ENCODE measurements around the gene PYGB.
"Not testable (repeated sequence)": the region's sequence is repeated elsewhere in the genome, so short reads cannot be mapped to it uniquely, and the experiment has no call there.

Gene PYGB

DNA sequence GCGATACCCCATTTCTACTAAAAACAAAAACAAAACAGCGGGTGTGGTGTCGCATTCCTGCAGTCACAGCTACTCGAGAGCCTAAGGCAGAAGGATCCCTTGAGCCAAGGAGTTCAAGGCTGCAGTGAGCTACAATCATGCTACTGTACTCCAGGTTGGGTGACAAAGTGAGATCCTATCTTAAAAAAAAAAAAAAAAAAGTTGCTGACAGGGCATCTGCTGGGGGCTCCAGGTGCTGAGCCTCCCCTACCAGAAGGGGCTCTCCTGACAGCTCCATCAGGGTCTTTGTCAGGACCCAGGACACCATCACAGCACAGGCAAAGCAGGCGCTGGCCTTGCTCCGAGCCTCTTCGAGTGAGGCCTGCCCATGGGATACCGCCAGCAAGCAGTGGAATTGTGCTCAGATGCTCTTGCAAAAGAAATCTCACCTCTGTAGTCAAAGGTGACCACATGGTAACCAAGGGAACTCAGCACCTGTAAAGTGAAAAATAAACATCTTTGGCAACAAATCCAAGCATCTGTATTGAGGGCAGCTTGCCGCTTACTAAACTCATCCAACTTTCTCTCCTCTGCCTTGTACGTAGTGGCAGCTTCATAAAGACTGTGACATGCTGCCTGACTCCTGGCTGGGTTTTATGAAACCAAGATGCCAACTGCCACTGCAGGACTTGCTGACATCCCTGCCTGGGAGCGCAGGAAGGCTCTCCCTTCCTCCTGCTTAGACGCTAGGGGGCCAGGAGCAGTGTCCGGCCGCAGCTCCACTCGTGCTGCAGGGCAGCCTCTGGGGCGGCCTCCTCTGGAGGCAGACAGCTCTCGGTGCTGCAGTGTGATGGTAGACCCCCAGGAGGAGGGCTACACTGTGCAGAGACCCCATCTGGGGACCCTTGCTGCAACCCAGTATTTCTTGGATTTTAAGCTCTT lies 66.9 kb downstream of the PYGB start:
- no peak for DNase-seq (ENCODE audit: low spot score)

DNA sequence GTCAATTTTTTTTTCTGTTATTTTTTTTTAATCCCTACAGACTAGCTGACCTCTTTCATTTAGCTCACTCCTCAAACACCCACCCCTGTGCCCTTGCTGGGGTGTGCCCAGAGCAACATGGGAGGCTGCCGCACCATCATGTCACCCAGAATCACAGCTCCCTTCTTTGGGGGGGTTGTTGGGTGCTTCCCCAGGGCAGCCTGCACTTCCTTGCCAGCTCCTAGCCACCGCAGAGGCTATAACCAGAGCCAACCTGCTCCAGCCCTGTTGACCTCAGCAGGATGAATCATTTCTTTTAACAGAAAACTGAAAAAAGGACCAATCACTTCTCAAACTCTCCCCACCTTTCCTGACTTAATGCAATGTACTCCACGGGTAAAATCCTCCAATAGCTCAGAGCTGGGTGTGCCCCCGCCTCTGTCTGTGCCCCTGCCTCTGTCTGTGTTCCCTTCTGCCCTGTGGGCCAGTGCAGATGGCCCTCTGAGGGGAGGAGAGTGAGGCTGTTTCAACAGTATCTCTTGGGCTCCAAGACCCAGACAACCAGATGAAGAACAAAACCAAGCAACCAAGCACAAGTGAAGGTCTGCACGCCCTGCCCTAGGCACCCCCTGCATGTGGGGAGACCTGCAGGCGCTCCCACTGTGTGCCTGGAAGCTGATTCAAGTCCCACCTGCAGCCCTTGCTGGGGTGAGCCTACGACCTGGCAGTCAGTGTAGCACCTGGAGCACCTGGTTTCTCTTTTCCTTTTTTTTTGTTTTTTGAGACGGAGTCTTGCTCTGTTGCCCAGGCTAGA lies 67.7 kb downstream of the PYGB start:
- peak; percentile 39 for DNase-seq (ENCODE audit: low spot score)

DNA sequence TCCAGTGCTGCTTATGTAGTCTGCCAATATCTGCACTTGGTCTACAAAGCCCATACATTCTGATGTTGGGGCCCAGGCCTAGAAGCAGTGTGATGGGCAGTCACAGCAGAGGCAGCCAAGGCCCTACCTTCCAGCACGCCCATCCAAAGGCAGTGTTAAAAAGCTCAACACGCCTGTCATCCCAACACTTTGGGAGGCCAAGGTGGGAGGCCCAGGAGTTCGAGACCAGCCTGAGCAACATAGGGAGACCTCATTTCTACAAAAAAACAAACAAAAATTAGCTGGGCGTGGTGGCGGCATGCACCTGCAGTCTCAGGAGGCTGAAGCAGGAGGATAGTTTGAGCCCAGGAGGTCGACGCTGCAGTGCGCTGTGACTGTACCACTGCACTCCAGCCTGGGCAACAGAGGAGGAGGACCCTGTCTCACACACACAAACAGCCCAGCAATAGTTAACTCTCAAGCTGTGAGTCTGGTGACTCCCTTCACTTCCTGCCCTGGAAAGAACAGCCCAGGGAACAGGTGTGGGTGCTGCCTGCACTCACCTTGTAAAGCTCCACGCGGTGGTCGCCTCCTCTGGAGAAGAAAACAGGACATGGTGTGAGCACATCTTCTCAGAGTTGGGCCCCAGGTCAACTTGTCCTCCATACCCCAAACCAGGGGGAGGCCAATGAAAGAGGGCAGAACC lies 68.8 kb downstream of the PYGB start:
- no peak for DNase-seq (ENCODE audit: low spot score)

- DNase-seq (ENCODE audit: low spot score) = no peak
Observed at GRCh38 chr20:25317351-25318075, 69.6 kb downstream of the PYGB start.

GRCh38 chr20:25318471-25319240 lies 70.8 kb downstream of the PYGB start:
- DNase-seq (ENCODE audit: low spot score) = no peak

DNA sequence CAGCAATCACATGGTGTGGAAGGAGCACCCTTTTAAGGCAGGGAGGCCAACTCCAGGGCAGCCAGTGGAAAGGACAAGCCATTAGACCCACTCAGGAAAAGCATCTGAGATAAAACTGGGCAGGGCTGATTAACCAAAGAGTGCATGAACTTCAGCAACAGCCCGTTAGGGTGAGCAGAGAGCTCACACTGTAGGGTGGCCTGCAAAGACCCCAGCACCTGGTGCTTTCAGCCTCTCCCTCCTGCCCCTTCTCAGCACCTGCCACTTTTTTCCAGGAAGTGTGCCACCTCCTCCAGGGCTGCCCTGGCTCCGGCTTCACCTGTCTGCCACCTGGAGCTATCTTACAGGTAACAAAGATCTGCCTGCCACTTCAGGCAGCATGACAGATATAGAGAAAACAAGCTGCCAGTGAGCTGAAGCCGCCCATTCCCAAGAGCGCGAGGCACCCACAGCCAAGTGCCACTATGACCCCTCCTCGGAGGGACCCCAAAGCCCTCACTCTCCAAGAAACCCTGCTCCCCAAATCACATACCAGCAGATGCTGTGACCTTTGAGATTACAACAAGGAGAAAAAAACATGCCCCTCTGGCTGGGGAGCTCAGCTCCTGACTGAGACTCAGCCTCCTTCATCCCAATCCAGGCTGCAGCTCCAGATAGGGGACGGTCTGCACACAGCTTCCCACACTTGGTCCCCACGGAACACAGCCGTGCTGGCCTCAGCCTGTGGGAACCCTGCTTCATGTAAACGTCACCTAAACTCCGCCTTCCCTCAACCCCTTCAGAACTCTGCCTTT lies 71.6 kb downstream of the PYGB start:
- no peak for DNase-seq (ENCODE audit: low spot score)

- no peak for DNase-seq (ENCODE audit: low spot score)
Observed at GRCh38 chr20:25320035-25320800, 72.3 kb downstream of the PYGB start.

- no peak for DNase-seq (ENCODE audit: low spot score)
Observed at GRCh38 chr20:25321262-25321831, 73.5 kb downstream of the PYGB start.

- no peak for DNase-seq (ENCODE audit: low spot score)
Observed at GRCh38 chr20:25321991-25322390, 74.1 kb downstream of the PYGB start.

GRCh38 chr20:25323496-25324246 lies 75.8 kb downstream of the PYGB start:
- DNase-seq (ENCODE audit: low spot score) = no peak

DNA sequence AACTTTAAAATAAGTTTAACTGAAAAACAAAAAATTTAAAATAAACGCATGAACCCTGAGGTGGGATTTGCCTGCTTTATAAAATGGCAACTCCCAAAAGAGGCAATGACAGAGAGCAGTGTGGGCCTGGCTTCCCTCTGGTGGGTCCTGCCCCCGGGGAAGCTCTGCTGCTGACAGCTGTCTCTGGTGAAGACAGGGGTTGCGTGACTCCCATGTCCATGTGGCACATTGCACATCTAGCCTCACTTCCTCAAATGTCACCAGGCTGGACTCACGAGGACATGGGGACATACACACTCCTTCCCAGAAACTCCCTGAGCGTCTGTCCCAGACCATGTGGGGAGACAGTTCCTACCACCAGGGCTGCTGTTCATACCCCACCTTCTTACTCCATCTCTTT lies 76.5 kb downstream of the PYGB start:
- DNase-seq (ENCODE audit: low spot score) = no peak

DNA sequence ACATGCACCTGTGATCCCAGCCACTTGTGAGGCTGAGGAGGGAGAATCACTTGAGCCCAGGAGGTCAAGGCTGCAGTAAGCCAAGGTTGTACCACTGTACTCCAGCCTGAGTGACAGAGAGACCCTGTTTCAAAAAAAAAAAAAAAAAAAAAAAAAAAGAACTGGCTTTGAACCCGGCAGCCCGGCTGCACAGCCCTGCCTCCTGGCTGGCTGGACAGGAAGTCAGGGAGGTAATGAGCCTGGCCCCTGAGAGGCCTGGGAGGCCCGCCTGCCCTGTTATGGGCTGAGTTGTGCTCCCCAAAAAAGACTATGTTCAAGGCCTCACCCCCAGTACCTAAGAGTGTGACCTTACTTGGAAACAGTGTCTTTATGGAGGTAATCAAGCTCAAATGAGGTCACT lies 77.2 kb downstream of the PYGB start:
- DNase-seq (ENCODE audit: low spot score) = no peak

DNA sequence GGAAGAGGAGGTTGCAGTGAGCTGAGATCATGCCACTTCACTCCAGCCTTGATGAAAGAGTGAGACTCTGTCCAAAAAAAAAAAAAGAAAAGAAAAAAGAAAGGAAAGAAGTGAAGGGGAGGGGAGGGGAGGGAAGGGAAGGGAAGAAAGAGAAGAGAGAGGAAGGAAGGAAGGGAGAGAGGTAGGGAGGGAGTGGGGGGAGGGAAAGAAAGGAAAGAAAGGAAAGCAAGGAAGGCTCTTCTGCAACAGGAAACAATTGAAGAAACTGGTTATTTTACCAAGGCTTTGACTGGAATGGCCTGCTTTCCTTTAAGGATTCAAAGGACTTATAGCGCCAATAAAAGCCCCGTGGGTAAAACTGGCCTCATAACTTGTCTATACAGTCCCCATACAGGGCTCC lies 78.1 kb downstream of the PYGB start:
- no peak for DNase-seq (ENCODE audit: low spot score)

DNA sequence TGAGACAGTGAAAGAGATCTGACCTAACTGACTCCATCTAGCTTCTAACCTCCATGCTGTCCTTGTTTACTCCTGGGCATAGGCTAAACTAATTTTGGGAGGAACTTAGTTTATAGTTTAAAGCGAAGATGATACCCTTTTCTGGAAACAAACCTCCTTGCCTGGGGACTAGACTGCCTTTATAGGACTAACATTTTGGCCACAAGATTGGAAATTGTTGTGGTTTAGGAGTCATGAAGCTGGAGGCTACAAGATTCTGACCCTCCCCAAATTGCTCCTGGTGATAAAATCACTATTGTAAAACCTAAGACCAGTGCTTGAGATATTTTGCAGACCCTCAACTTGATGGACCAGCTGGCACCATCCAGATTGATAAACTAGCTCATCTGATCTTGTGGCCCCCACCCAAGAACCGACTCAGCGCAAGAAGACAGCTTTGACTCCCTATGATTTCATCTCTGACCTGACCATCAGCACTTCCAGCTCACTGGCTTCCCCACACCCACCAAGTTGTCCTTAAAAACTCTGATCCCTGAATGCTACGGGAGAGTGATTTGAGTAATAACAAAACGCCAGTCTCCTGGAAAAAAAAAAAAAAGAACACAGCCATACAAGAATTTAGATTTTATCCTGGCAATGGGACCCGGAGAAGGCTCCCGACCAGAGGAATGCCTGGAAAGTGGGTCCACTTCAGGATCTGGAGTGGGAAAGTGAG lies 79.8 kb downstream of the PYGB start:
- DNase-seq (ENCODE audit: low spot score) = no peak

DNA sequence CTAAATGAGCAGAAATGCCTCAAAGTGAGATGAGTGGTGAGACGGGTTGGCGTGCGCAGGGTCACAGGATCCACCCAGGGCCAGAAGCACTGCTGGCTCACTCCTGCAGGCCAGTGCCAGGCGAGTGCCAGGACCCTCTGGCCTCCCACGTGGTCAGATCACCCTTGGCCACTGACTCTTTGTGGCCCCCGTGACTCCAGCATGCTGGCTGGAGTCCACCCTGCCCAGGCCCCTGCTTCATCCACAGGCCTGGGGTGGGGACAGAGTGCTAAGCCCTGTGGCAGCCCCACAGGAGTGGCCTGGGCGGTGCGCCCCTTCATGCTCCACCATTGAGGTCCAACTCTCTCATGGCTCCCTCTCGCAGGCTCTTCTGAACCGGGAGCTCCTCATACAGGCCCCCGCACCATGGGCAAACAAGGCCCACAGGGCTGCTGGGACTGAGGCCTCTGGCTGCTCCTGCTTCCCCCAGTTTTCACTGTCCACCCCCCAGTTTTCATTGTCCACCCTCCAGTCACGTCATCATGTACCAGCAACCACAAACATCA lies 81.1 kb downstream of the PYGB start:
- DNase-seq (ENCODE audit: low spot score) = no peak

DNA sequence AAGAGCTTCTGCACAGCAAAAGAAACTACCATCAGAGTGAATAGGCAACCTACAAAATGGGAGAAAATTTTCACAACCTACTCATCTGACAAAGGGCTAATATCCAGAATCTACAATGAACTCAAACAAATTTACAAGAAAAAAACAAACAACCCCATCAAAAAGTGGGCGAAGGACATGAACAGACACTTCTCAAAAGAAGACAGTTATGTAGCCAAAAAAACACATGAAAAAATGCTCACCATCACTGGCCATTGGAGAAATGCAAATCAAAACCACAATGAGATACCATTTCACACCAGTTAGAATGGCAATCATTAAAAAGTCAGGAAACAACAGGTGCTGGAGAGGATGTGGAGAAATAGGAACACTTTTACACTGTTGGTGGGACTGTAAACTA lies 87.1 kb downstream of the PYGB start:
- DNase-seq (ENCODE audit: low spot score) = not testable (repeated sequence)
